ENCODE measurements around the gene DKK3.

The DKK3 gene

DNA sequence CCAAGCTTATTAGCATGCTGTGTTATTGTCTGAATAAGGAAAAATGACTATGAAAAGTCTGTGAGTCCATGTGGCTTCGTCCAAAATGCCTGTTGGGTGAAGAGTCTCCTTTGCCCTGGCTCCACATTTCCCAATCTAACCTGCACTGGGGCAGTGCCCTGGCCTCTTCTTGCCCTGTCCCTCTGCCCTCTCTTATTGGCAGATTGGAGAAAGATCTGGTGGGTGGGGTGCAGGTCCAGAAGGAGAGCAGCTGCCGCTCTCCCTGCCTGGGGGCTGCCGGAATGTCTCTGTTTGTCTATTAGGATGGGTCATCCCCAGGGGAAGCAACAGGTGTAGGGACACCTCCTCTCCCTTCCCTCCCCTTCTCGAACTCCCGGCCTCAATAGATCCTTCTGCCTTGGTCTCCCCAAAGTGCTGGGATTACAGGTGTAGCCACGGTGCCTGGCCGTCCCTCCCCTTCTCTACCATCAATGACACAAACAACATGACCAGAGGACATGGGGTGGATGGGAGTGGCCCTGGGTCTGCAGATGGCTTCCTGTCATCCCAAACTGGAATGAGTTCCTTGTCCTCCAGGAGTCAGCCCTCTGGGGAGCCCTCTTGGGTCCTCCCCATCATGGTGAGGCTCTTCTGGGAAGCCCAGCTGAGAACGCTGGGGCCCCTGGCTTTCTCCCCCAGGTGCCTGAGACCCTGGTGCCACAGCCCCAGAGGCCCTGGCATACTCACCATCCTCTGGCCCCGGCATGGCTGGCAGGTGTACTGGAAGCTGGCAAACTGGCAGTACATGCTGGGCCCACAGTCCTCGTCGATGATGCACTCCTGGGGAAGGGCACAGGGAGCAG, 40.5 kb downstream of the DKK3 start:
- no peak for DNase-seq (ENCODE audit: low read depth in 2 of 2)

GRCh38 chr11:11966826-11967668, 41.4 kb downstream of the DKK3 start:
- peak; percentile 54 to 63 for DNase-seq (ENCODE audit: low read depth in 2 of 2)

- DNase-seq (ENCODE audit: low read depth in 2 of 2), result no peak
Observed at GRCh38 chr11:11966354-11966741, 42.1 kb downstream of the DKK3 start.

- no peak for DNase-seq (ENCODE audit: low read depth in 2 of 2)
Observed at GRCh38 chr11:11965656-11966353, 42.6 kb downstream of the DKK3 start.

GRCh38 chr11:11965192-11965591, 43.2 kb downstream of the DKK3 start:
- DNase-seq (ENCODE audit: low read depth in 2 of 2), result no peak

DNA sequence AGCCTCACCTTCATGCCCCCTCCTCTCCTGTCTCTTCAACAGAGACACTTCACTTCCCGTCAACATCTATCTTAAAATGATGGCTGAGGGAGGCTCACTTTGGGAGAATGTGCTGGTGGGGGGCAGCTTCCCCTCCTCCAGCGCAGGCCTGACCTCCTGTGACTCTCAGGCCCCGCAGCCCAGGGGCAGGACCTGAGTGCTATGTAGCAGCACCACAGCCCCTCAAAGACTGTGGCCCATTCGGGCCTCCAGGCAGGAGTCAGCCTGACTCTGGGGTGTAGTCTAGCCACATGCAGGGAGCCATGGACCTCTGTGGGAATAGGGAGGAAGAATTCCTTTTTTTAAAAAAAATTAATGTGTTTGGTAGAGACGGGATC, 43.7 kb downstream of the DKK3 start:
- DNase-seq (ENCODE audit: low read depth in 2 of 2), result no peak

GRCh38 chr11:11963842-11964773, 44.3 kb downstream of the DKK3 start:
- DNase-seq (ENCODE audit: low read depth in 2 of 2), result no peak

- DNase-seq (ENCODE audit: low read depth in 2 of 2), result no peak
Observed at GRCh38 chr11:11963067-11963466, 45.4 kb downstream of the DKK3 start.

DNA sequence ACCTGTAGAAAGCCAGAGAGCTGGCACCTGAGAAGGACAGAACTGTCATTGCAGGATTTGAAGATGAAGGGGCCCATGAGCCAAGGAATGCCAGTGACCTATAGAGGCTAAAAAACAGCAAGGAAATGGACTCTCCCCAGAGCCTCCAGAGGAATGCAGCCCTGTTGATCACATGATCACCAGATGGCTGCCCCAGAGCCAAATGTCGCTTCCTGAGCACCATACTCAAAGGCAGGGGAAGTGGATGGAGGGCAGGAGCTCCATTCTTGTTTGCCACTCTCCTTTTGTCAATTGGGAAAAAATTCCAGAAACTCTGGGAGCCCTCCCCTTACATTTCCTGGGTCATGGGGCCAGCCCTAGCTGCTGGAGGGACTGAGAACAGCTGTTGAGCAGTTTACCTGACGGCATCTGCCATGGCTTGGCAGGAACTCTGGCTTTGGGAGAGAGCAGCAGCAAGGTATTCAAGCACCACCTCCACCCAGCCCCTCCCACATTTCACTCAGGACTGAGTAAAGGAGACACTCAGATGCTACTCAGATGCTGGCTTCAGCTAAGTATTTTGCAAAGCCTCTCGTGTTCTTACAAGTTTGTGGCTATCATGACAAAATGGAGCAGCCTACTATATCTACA, 46.9 kb downstream of the DKK3 start:
- no peak for DNase-seq (ENCODE audit: low read depth in 2 of 2)

- no peak for DNase-seq (ENCODE audit: low read depth in 2 of 2)
Observed at GRCh38 chr11:11960687-11961086, 47.7 kb downstream of the DKK3 start.

DNA sequence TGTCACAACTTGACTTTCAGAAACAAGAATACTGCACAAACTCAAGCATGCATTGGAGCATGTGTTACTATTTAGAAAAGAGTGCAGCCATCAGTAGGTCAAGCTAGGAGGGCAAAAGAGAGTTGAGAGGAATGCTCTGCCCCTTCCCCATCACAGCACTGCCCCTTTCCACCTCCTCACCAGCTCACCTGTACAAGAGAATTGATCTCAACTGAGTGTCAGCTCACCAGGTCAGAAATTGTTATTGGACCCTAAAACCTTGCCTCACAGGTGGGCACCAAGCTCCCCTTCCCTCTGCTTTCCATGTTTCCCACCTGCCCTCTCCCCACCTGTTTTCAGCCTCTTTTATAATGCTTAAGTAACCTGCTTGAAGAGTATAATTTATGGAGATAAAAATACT, 48.8 kb downstream of the DKK3 start:
- DNase-seq (ENCODE audit: low read depth in 2 of 2), result no peak

- DNase-seq (ENCODE audit: low read depth in 2 of 2), result no peak
Observed at GRCh38 chr11:11958403-11959231, 49.8 kb downstream of the DKK3 start.

DNA sequence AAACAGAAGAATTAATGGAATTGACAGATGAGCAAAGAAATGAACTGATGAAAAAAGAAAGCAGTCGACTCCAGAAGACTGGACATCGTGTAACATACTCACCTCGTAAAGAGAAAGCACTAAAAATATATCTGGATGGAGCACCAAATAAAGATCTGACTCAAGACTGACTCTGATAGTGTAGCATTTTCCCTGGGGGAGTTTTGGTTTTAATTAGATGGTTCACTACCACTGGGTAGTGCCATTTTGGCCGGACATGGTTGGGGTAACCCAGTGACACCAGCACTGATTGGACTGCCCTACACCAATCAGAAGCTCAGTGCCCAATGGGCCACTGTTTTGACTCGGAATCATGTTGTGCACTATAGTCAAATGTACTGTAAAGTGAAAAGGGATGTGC, 52.4 kb downstream of the DKK3 start:
- DNase-seq (ENCODE audit: low read depth in 2 of 2), result no peak

DNA sequence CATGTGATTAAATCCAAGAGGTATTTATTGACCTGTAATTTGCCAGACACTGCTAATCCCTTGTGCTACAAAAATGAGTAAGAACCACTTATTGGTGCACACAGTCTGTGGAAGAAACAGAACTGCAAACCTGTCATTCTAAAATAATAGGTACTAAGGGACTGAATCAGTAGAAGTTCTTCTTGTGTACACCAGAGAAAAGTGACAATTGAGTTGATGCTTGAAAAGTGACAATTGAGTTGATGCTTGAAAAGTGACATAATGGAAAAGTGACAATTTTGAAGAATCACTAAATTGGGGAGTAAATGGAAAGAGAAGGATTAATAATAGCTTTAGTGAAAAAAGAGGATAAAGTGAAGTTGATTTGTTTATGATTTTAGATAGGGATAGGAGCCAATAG, 56.4 kb downstream of the DKK3 start:
- DNase-seq (ENCODE audit: low read depth in 2 of 2), result no peak

- DNase-seq (ENCODE audit: low read depth in 2 of 2), result no peak
Observed at GRCh38 chr11:11949482-11949881, 58.9 kb downstream of the DKK3 start.

GRCh38 chr11:11948242-11948947, 60.0 kb downstream of the DKK3 start:
- no peak for DNase-seq (ENCODE audit: low read depth in 2 of 2)

DNA sequence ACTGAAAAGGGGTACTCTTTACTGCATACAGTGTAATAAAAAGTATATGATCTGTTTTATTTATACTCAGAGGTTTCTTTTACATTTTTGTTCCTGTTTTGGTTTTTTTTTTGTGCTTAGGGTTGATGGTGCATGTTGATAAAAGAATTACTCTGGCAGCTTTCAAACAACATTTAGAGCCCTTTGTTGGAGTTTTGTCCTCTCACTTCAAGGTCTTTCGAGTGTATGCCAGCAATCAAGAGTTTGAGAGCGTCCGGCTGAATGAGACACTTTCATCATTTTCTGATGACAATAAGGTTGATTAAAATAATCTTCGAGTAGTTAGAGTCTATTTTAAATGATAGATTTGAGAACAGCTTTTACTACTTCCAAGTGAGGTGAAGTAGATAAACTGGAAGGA, 60.6 kb downstream of the DKK3 start:
- no peak for DNase-seq (ENCODE audit: low read depth in 2 of 2)

- DNase-seq (ENCODE audit: low read depth in 2 of 2), result no peak
Observed at GRCh38 chr11:11946878-11947277, 61.5 kb downstream of the DKK3 start.

- no peak for DNase-seq (ENCODE audit: low read depth in 2 of 2)
Observed at GRCh38 chr11:11946180-11946579, 62.2 kb downstream of the DKK3 start.
